OCI-LY7 (cell line): ENCODE data around the gene EBF3. TPM values are rescaled to one million over a fixed set of nuclear protein-coding genes. Genes with fewer than 3 reads are reported as not detected.
A peak's percentile ranks its signal among the peaks of the same experiment; 100 is the strongest.

Experiments
- BruUV-seq: library from RNA; stranded (reverse); fragments of 400-500 nt; replicated peaks from 2 replicates; lab custom pipeline; 2021; lab: Mats Ljungman, UMichigan
- CTCF ChIA-PET: fragments of 300-600 bp; sonication (Branson Sonifier 250); formaldehyde crosslinking; loops from one replicate; lab custom pipeline; 2022; ENCODE audit warnings: antibody characterized with exemption; ENCODE audit not compliant: unreplicated experiment; lab: Charles Lee
- POLR2A ChIA-PET: fragments of 300-600 bp; sonication (Branson Sonifier 250); formaldehyde crosslinking; loops from one replicate; lab custom pipeline; 2022; ENCODE audit warnings: antibody characterized with exemption; lab: Charles Lee
- DNase-seq: peaks from one replicate; pipeline ENCODE4 v3.0.0-alpha.2; 2015; ENCODE audit warnings: low spot score
- H2AFZ ChIP-seq: fragments of 200-600 bp; sonication (generic), shearing (Covaris generic); 2 replicates; pipeline ENCODE4 v1.6.1; 2014; ENCODE audit warnings: mild to moderate bottlenecking, antibody characterized with exemption, low read length, moderate library complexity
- H3K27ac ChIP-seq: fragments of 200-600 bp; sonication (generic); 2 replicates; pipeline ENCODE4 v1.5.1; 2014; ENCODE audit warnings: mixed run types, low read depth, mild to moderate bottlenecking, moderate library complexity, low read length, inconsistent platforms; ENCODE audit not compliant: poor library complexity, severe bottlenecking
- H3K36me3 ChIP-seq: fragments of 200-600 bp; sonication (generic); 2 replicates; pipeline ENCODE4 v1.6.1; 2014; ENCODE audit warnings: mild to moderate bottlenecking, antibody characterized with exemption, low read length, moderate library complexity, mixed read lengths; ENCODE audit not compliant: insufficient read depth
- H3K4me1 ChIP-seq: fragments of 200-600 bp; sonication (generic); 2 replicates; pipeline ENCODE4 v1.5.1; 2014; ENCODE audit warnings: mild to moderate bottlenecking, low read length; ENCODE audit not compliant: insufficient read depth, poor library complexity, severe bottlenecking
- H3K4me2 ChIP-seq: fragments of 200-600 bp; sonication (generic); 2 replicates; pipeline ENCODE4 v1.6.1; 2014; ENCODE audit warnings: mild to moderate bottlenecking, low read length
- H3K4me3 ChIP-seq: fragments of 200-600 bp; sonication (generic); 2 replicates; pipeline ENCODE4 v1.5.1; 2014; ENCODE audit warnings: mild to moderate bottlenecking, low read depth, low read length; ENCODE audit not compliant: poor library complexity, severe bottlenecking
- H3K79me2 ChIP-seq: fragments of 200-600 bp; sonication (generic); 2 replicates; pipeline ENCODE4 v1.6.1; 2016; ENCODE audit warnings: low read depth, mild to moderate bottlenecking, low read length, moderate library complexity, mixed read lengths; ENCODE audit not compliant: insufficient read depth
- H3K9me2 ChIP-seq: fragments of 200-600 bp; sonication (generic); 2 replicates; pipeline ENCODE4 v1.6.1; 2016; ENCODE audit warnings: mild to moderate bottlenecking, low read length, mixed read lengths; ENCODE audit not compliant: insufficient read depth
- H3K9me3 ChIP-seq: fragments of 200-600 bp; sonication (generic); 2 replicates; pipeline ENCODE4 v1.6.1; 2014; ENCODE audit warnings: mild to moderate bottlenecking, mixed run types, low read length, mixed read lengths
- H4K20me1 ChIP-seq: fragments of 200-600 bp; sonication (generic); 2 replicates; pipeline ENCODE4 v1.6.1; 2014; ENCODE audit warnings: mild to moderate bottlenecking, antibody characterized with exemption, low read length, moderate library complexity, mixed read lengths; ENCODE audit not compliant: insufficient read depth
- EZH2phosphoT487 ChIP-seq: fragments of 200-600 bp; sonication (generic); IDR thresholded peaks from 2 replicates; pipeline ENCODE4 v1.6.1; 2018; ENCODE audit warnings: low read depth, borderline replicate concordance, mild to moderate bottlenecking, mixed run types, antibody characterized with exemption, low read length, moderate library complexity, mixed read lengths
- intact Hi-C: fragments of 100-400 bp; cut with micrococcal nuclease; formaldehyde crosslinking; loops from one replicate; pipeline ENCODE4 v1.10.0; 2022; ENCODE audit not compliant: unreplicated experiment
- total RNA-seq, 2 experiments: library from RNA; depleted of rRNA in 1 of 2; stranded (reverse); fragments of >200 nt in 1 of 2; shearing (Covaris generic) in 1 of 2; gene quantifications; 2 replicates each; pipeline ENCODE4 v1.2.3, GENCODE V29; 2014 to 2022
- TF ChIP-seq, protein P1 (sequence below): fragments of 200-600 bp; sonication (generic); conservative IDR thresholded peaks from 2 replicates; pipeline ENCODE4 v1.5.1; 2014; ENCODE audit warnings: mild to moderate bottlenecking, antibody characterized with exemption, low read length, moderate library complexity, mixed read lengths

Gene EBF3
- total RNA-seq, 2 experiments from 2014 or later, result not detected

DNA sequence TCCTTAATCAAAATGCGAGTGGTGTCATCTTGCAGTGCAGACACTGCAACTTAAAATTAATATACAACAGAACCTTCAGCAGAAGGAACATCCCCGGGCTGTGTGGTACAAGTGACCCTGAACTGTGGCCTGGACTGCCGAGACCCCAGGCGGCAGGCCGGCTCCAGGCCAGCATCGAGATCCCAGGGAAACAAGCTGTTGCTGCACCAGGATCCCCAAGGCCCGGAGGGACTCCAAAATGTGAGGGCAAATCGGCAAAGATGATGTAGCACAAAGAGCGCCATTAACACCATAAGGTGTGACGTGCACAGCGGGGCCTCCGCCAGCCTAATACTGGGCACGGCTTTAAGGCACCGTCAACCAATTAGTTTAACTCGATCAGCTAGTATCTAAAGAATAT lies 73.9 kb downstream of the EBF3 start:
- Histone ChIP-seq H3K4me2 (no peak overlapping the region), H3K79me2 (no peaks in the 10 kb centered on the region), H2AFZ (no peak overlapping the region), H3K4me3 (no peak overlapping the region), H3K4me1 (no peaks in the 10 kb centered on the region), H4K20me1 (no peaks in the 10 kb centered on the region), H3K9me3 (no peaks in the 10 kb centered on the region), H3K9me2 (no peaks in the 10 kb centered on the region), H3K27ac (no peak overlapping the region), H3K36me3 (no peaks in the 10 kb centered on the region)
- intact Hi-C loops, result no loop called here
- DNase-seq, result no peak
- POLR2A ChIA-PET, result no interaction called here
- TF ChIP-seq EZH2phosphoT487, result no peak
- TF ChIP-seq, protein P1, sequence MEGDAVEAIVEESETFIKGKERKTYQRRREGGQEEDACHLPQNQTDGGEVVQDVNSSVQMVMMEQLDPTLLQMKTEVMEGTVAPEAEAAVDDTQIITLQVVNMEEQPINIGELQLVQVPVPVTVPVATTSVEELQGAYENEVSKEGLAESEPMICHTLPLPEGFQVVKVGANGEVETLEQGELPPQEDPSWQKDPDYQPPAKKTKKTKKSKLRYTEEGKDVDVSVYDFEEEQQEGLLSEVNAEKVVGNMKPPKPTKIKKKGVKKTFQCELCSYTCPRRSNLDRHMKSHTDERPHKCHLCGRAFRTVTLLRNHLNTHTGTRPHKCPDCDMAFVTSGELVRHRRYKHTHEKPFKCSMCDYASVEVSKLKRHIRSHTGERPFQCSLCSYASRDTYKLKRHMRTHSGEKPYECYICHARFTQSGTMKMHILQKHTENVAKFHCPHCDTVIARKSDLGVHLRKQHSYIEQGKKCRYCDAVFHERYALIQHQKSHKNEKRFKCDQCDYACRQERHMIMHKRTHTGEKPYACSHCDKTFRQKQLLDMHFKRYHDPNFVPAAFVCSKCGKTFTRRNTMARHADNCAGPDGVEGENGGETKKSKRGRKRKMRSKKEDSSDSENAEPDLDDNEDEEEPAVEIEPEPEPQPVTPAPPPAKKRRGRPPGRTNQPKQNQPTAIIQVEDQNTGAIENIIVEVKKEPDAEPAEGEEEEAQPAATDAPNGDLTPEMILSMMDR, result no peak
- CTCF ChIA-PET, result no interaction called here
- no TSS peak for BruUV-seq

DNA sequence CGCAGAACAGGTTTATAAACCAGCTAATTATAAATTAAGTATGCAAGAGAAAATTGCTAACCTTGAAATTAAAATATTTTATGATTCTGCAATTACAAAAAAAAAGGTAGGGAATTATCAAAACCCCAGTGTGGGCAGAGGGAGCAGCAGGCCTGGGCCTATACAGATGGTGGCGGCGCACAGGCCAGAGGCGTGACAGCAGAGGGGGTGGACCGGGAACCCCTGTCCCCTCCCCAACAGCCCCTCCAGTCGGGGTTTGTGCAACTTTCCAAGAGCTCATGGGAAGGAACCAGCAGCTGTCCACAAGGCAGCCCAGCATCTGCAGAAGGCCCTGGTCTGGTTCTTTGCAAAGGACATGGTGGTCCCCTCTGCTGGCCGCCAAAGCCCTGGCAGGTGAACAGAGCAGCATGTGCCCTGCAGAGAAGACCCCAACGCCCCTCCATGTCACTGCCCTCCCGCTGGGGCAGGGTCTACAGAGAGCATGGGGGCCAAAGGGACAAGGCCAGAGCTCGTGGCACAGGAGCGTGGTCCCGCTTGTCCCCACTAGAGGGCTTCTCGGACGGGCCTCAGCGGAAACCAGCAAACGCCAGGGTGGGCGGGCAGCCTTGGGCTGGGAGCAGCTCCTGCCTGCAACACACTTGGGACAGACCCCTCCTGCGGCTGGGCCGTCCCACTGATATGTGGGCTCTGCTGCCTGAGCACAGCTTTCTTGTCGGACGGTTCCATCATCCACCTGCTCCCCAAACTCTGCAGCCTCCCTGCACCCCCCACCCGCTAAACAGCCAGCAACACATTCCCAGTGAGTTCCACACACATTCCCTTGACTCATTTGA lies 75.1 kb downstream of the EBF3 start:
- ChIA-PET POLR2A (interaction anchor here (0.7 kb wide), 1 partner anchor 728 kb away, joined by 5 read pairs; no protein-coding TSS in a partner anchor), CTCF (no interaction called here)
- H3K9me2 ChIP-seq, result no peaks in the 10 kb centered on the region
- H2AFZ ChIP-seq, result no peak overlapping the region
- H3K9me3 ChIP-seq, result no peaks in the 10 kb centered on the region
- H3K4me1 ChIP-seq, result no peaks in the 10 kb centered on the region
- H3K79me2 ChIP-seq, result no peaks in the 10 kb centered on the region
- BruUV-seq, result no TSS peak
- TF ChIP-seq, protein P1, result peak; percentile 74
- TF ChIP-seq EZH2phosphoT487, result no peak
- DNase-seq, result peak; percentile 47
- intact Hi-C loops, result loop anchor here (1.0 kb wide), 1 partner anchor 238 kb away; no protein-coding TSS in a partner anchor
- H3K4me3 ChIP-seq, result no peak overlapping the region
- no peak overlapping the region for H3K4me2 ChIP-seq
- no peaks in the 10 kb centered on the region for H4K20me1 ChIP-seq
- no peaks in the 10 kb centered on the region for H3K36me3 ChIP-seq
- H3K27ac ChIP-seq, result no peak overlapping the region
